Trophoblast cell (in vitro differentiated cells and primary cell): ENCODE measurements around the gene SNTG2.

ENCODE experiments used
- DNase-seq, 2 donors: peaks; one replicate each; pipeline ENCODE4 v3.0.0-alpha.2; 2016
- H2AFZ ChIP-seq: 2 replicates; pipeline ENCODE4 v1.6.1; 2013; ENCODE audit warnings: low read length, moderate library complexity, mild to moderate bottlenecking; ENCODE audit not compliant: insufficient read depth, poor library complexity
- H2AK5ac ChIP-seq: 2 replicates; pipeline ENCODE4 v1.6.1; 2013; ENCODE audit warnings: mild to moderate bottlenecking, low read length
- H2BK120ac ChIP-seq: 2 replicates; pipeline ENCODE4 v1.6.1; 2013; ENCODE audit warnings: low read length, mild to moderate bottlenecking, moderate library complexity; ENCODE audit not compliant: insufficient read depth, poor library complexity
- H2BK12ac ChIP-seq: 2 replicates; pipeline ENCODE4 v1.6.1; 2013; ENCODE audit warnings: mild to moderate bottlenecking, low read length, moderate library complexity
- H2BK5ac ChIP-seq: 2 replicates; pipeline ENCODE4 v1.6.1; 2013; ENCODE audit warnings: low read length, low read depth, moderate library complexity, mild to moderate bottlenecking; ENCODE audit not compliant: poor library complexity
- H3K14ac ChIP-seq: 2 replicates; pipeline ENCODE4 v1.6.1; 2013; ENCODE audit warnings: mild to moderate bottlenecking, low read length
- H3K18ac ChIP-seq: 2 replicates; pipeline ENCODE4 v1.6.1; 2013; ENCODE audit warnings: mild to moderate bottlenecking, low read length
- H3K23ac ChIP-seq: 2 replicates; pipeline ENCODE4 v1.6.1; 2013; ENCODE audit warnings: low read length
- H3K27ac ChIP-seq: 2 replicates; pipeline ENCODE4 v1.5.1; 2013; ENCODE audit warnings: low read depth, mild to moderate bottlenecking, inconsistent platforms, low read length, moderate library complexity
- H3K27me3 ChIP-seq: 2 replicates; pipeline ENCODE4 v1.6.1; 2013; ENCODE audit warnings: inconsistent platforms, mild to moderate bottlenecking, low read length, moderate library complexity; ENCODE audit not compliant: insufficient read depth
- H3K36me3 ChIP-seq, 2 experiments: 1 replicate in 1 of 2; 2 replicates in 1 of 2; pipeline ENCODE4 v1.6.1; 2013; ENCODE audit warnings: low read length in 2 of 2, mild to moderate bottlenecking in 2 of 2, moderate library complexity in 1 of 2; ENCODE audit not compliant: insufficient read depth in 2 of 2, control insufficient read depth in 1 of 2
- H3K4ac ChIP-seq: 2 replicates; pipeline ENCODE4 v1.6.1; 2013; ENCODE audit warnings: low read depth, mild to moderate bottlenecking, low read length, moderate library complexity
- H3K4me1 ChIP-seq, 2 experiments: 1 replicate in 1 of 2; 2 replicates in 1 of 2; pipeline ENCODE4 v1.6.1; 2013; ENCODE audit warnings: low read length in 2 of 2, mild to moderate bottlenecking in 2 of 2, moderate library complexity in 1 of 2; ENCODE audit not compliant: insufficient read depth in 2 of 2, control insufficient read depth in 1 of 2
- H3K4me2 ChIP-seq: 2 replicates; pipeline ENCODE4 v1.6.1; 2013; ENCODE audit warnings: inconsistent platforms, mild to moderate bottlenecking, low read length, moderate library complexity
- H3K4me3 ChIP-seq: 2 replicates; pipeline ENCODE4 v1.5.1; 2013; ENCODE audit warnings: mild to moderate bottlenecking, low read depth, low read length, inconsistent platforms
- H3K79me1 ChIP-seq: one replicate; pipeline ENCODE4 v1.6.1; 2013; ENCODE audit warnings: low read length
- H3K79me2 ChIP-seq: 2 replicates; pipeline ENCODE4 v1.6.1; 2013; ENCODE audit warnings: low read length, mild to moderate bottlenecking; ENCODE audit not compliant: control insufficient read depth, insufficient read depth, poor library complexity
- H3K9ac ChIP-seq: 2 replicates; pipeline ENCODE4 v1.6.1; 2013; ENCODE audit warnings: mild to moderate bottlenecking, low read length
- H3K9me3 ChIP-seq: 2 replicates; pipeline ENCODE4 v1.6.1; 2013; ENCODE audit warnings: low read depth, mild to moderate bottlenecking, control low read depth, inconsistent platforms, low read length; ENCODE audit not compliant: insufficient read depth
- H4K12ac ChIP-seq: 2 replicates; pipeline ENCODE4 v1.6.1; 2013; ENCODE audit warnings: low read depth, mild to moderate bottlenecking, low read length, moderate library complexity
- H4K8ac ChIP-seq: 2 replicates; pipeline ENCODE4 v1.6.1; 2013; ENCODE audit warnings: low read depth, mild to moderate bottlenecking, low read length, moderate library complexity
- H4K91ac ChIP-seq: one replicate; pipeline ENCODE4 v1.6.1; 2013; ENCODE audit warnings: low read depth, mild to moderate bottlenecking, low read length, moderate library complexity
- WGBS: extraction: QIAGEN DNeasy Blood & Tissue Kit; methylation state at CpG from one replicate; pipeline ENCODE4 v1.1.7; 2013; ENCODE audit warnings: missing lambda C conversion rate; ENCODE audit not compliant: insufficient read length, insufficient coverage; ENCODE audit errors: extremely low coverage; 5-methylcytosine and 5-hydroxymethylcytosine counted together

The SNTG2 gene

DNA sequence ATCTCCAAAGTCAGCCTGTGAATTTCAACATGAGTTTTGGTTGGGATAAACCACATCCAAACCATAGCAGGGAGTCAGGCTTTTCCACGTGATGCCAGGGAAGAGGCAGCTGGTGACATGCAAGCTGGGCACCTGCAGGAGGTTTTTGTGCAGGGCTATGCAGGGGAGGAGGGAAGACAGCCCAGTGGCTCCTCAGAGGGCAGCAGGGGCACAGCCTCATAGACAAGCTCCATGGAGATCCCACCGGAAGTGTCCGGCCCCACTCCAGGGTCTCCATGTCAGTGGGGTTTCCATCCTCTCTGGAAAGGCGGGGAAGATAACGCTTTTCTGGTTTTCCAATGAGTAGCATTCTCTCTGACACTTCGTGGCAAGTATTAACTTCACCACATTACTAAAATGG, 327.0 kb downstream of the SNTG2 start:
- Histone ChIP-seq H4K8ac (no peak overlapping the region), H3K27ac (no peak overlapping the region), H3K9ac (no peak overlapping the region), H3K9me3 (peaks cover 6% of the 10 kb centered on the region), H3K4me2 (no peak overlapping the region), H2AK5ac (no peak overlapping the region), H3K4ac (no peak overlapping the region), H2BK5ac (no peak overlapping the region), H2AFZ (no peak overlapping the region), H3K4me1 (no peaks in the 10 kb centered on the region), H3K79me1 (no peaks in the 10 kb centered on the region), H3K23ac (no peak overlapping the region), H3K18ac (no peak overlapping the region), H2BK120ac (no peak overlapping the region), H2BK12ac (no peak overlapping the region), H3K79me2 (no peaks in the 10 kb centered on the region), H3K4me3 (no peak overlapping the region), H4K91ac (no peak overlapping the region), H3K36me3 (no peaks in the 10 kb centered on the region), H3K14ac (no peak overlapping the region), H3K27me3 (no peaks in the 10 kb centered on the region), H4K12ac (no peak overlapping the region)
- DNase-seq: no peak
- no CpG with 5 or more reads among the region's 6 CpGs for WGBS

DNA sequence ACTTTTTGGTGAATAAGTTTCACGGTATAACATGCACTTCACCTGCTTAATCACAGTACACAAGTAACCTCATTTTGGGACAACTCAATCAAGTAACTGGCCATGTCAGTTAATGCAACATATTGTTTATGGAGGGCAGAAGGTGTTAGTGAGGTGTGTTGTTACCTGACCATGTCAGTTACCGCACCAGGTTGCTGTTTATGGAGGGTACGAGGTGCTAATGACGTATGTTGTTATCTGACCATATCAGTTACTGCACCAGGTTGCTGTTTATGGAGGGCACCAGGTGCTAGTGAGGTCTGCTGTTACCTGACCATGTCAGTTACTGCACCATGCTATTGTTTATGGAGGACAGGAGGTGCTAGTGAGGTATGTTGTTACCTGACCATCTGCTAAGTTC, 327.5 kb downstream of the SNTG2 start:
- Histone ChIP-seq H3K4me3 (no peak overlapping the region), H3K4me1 (no peaks in the 10 kb centered on the region), H4K91ac (no peak overlapping the region), H3K79me1 (no peaks in the 10 kb centered on the region), H3K18ac (no peak overlapping the region), H2AK5ac (no peak overlapping the region), H3K9ac (no peak overlapping the region), H3K9me3 (peaks cover 4% of the 10 kb centered on the region), H3K14ac (no peak overlapping the region), H3K4me2 (no peak overlapping the region), H4K12ac (no peak overlapping the region), H2BK120ac (no peak overlapping the region), H3K79me2 (no peaks in the 10 kb centered on the region), H2AFZ (no peak overlapping the region), H3K27me3 (no peaks in the 10 kb centered on the region), H2BK12ac (no peak overlapping the region), H2BK5ac (no peak overlapping the region), H4K8ac (no peak overlapping the region), H3K27ac (no peak overlapping the region), H3K23ac (no peak overlapping the region), H3K4ac (no peak overlapping the region), H3K36me3 (no peaks in the 10 kb centered on the region)
- no peak for DNase-seq
- WGBS: no CpG with 5 or more reads among the region's 4 CpGs

DNA sequence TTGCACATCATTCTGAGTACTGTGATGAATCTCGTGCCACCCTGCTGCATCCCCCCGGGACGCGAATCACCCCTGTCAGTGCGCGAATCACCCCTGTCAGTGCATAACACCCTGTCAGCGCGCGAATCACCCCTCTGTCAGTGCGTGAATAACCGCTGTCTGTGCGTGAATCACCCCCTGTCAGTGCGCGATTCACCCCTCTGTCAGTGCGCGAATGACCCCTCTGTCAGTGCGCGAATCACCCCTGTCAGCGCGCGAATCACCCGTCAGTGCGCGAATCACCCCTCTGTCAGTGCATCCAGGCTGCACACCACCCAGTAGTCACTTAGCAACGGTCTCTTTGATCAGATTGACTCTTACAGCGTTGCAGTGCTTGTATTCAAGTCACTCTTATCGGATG, 328.2 kb downstream of the SNTG2 start:
- Histone ChIP-seq H2AK5ac (no peak overlapping the region), H3K79me2 (no peaks in the 10 kb centered on the region), H4K12ac (no peak overlapping the region), H3K4me1 (no peaks in the 10 kb centered on the region), H3K4me2 (no peak overlapping the region), H3K18ac (no peak overlapping the region), H3K27ac (no peak overlapping the region), H3K14ac (no peak overlapping the region), H2AFZ (no peak overlapping the region), H3K79me1 (no peaks in the 10 kb centered on the region), H2BK120ac (no peak overlapping the region), H4K8ac (no peak overlapping the region), H3K4ac (no peak overlapping the region), H3K4me3 (no peak overlapping the region), H3K23ac (no peak overlapping the region), H3K36me3 (no peaks in the 10 kb centered on the region), H3K27me3 (no peaks in the 10 kb centered on the region), H2BK5ac (no peak overlapping the region), H2BK12ac (no peak overlapping the region), H3K9ac (no peak overlapping the region), H4K91ac (no peak overlapping the region), H3K9me3 (peaks cover 4% of the 10 kb centered on the region)
- DNase-seq: no peak
- whole genome bisulfite sequencing: no CpG with 5 or more reads among the region's 27 CpGs

DNA sequence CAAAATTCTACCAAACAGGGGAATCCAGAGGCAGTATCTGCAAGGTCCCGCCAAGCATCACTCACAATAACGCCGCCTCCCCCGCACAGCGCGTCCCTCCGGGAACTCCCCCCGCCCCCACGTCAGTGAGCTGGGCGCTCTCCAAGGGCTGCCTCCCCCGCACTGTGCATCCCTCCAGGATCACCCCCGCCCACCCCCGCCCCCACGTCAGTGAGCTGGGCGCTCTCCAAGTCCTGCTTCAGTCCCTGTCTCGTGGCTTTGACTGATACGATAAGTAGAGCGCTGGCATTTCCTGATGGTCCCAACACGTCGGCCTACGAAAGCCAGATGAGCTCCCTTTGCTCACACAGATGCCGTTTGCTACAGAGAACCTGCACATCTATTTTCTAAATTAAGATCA, 331.9 kb downstream of the SNTG2 start:
- Histone ChIP-seq H3K4me2 (no peak overlapping the region), H2AK5ac (no peak overlapping the region), H3K27me3 (no peaks in the 10 kb centered on the region), H3K4me3 (no peak overlapping the region), H3K79me1 (no peaks in the 10 kb centered on the region), H3K14ac (no peak overlapping the region), H3K18ac (no peak overlapping the region), H3K23ac (no peak overlapping the region), H3K4me1 (no peaks in the 10 kb centered on the region), H2AFZ (no peak overlapping the region), H2BK12ac (no peak overlapping the region), H3K36me3 (no peaks in the 10 kb centered on the region), H3K27ac (no peak overlapping the region), H3K79me2 (no peaks in the 10 kb centered on the region), H4K12ac (no peak overlapping the region), H3K9me3 (peaks cover 4% of the 10 kb centered on the region), H2BK120ac (no peak overlapping the region), H2BK5ac (no peak overlapping the region), H4K91ac (no peak overlapping the region), H3K4ac (no peak overlapping the region), H4K8ac (no peak overlapping the region), H3K9ac (no peak overlapping the region)
- WGBS: no CpG with 5 or more reads among the region's 22 CpGs
- DNase-seq: no peak
